Upper lobe of right lung (tissue), 1 donor: ENCODE measurements around the gene RAB20. TPM values are rescaled to one million over a fixed set of nuclear protein-coding genes. Genes with fewer than 3 reads are reported as not detected.

Experiments
- ATAC-seq: fragments of 200-7000 bp; cut with Tn5 transposase; one replicate; pipeline ENCODE4 v1.9.1; 2020; ENCODE audit warnings: mild to moderate bottlenecking, moderate library complexity
- DNase-seq: peaks from one replicate; pipeline ENCODE4 v3.0.0-alpha.2; 2020
- H3K27ac ChIP-seq: fragments of 200-600 bp; one replicate; pipeline ENCODE4 v1.8.0; 2022
- H3K27me3 ChIP-seq: fragments of 200-600 bp; one replicate; pipeline ENCODE4 v1.8.0; 2022; ENCODE audit warnings: mild to moderate bottlenecking
- H3K36me3 ChIP-seq: fragments of 200-600 bp; one replicate; pipeline ENCODE4 v1.8.0; 2022
- H3K4me1 ChIP-seq: fragments of 200-600 bp; one replicate; pipeline ENCODE4 v1.8.0; 2022
- H3K4me3 ChIP-seq: fragments of 200-600 bp; one replicate; pipeline ENCODE4 v1.8.0; 2022; ENCODE audit warnings: mild to moderate bottlenecking
- H3K9me3 ChIP-seq: fragments of 200-600 bp; one replicate; pipeline ENCODE4 v1.8.0; 2022
- CTCF ChIP-seq: fragments of 200-600 bp; IDR thresholded peaks from one replicate; pipeline ENCODE4 v1.8.0; 2022; ENCODE audit warnings: antibody characterized with exemption
- intact Hi-C: fragments of 100-400 bp; cut with DNase I; formaldehyde crosslinking; loops from one replicate; pipeline ENCODE4 v1.11.0; 2022
- total RNA-seq: library from RNA; stranded (reverse); fragmentation: NEBNext Ultra II Directional; extraction: Animal tissue kit (Norgen Biotek cat#: 25700); gene quantifications from one replicate; pipeline ENCODE4 v1.2.1, GENCODE V29; 2021
- donor health status: DM: no; HTN: yes; CAD: no; lungs with severe emphysema.

The RAB20 gene
- total RNA-seq, 1 donor from 2014 or later, result 52.4 TPM

- Histone ChIP-seq H3K36me3 (no peaks in the 10 kb centered on the region), H3K27ac (no peak overlapping the region), H3K27me3 (no peaks in the 10 kb centered on the region), H3K9me3 (no peaks in the 10 kb centered on the region), H3K4me3 (no peak overlapping the region), H3K4me1 (peaks cover 34% of the 10 kb centered on the region)
- no peak for ATAC-seq
- intact Hi-C loops, result no loop called here
- TF ChIP-seq CTCF, result no peak
- no peak for DNase-seq
Observed at GRCh38 chr13:110552767-110553166, 8.8 kb downstream of the RAB20 start.

GRCh38 chr13:110551284-110551683 lies 10.2 kb downstream of the RAB20 start:
- DNase-seq (no peak), ATAC-seq (no peak)
- H3K27ac ChIP-seq, result peak overlapping the region; percentile 11
- TF ChIP-seq CTCF, result no peak
- H3K4me3 ChIP-seq, result no peak overlapping the region
- no peaks in the 10 kb centered on the region for H3K9me3 ChIP-seq
- H3K27me3 ChIP-seq, result no peaks in the 10 kb centered on the region
- peaks cover 39% of the 10 kb centered on the region for H3K4me1 ChIP-seq
- no peaks in the 10 kb centered on the region for H3K36me3 ChIP-seq
- intact Hi-C loops, result no loop called here

- peaks cover 28% of the 10 kb centered on the region for H3K4me1 ChIP-seq
- intact Hi-C loops, result no loop called here
- no peaks in the 10 kb centered on the region for H3K36me3 ChIP-seq
- DNase-seq, result no peak
- H3K9me3 ChIP-seq, result no peaks in the 10 kb centered on the region
- H3K27me3 ChIP-seq, result no peaks in the 10 kb centered on the region
- no peak for ATAC-seq
- TF ChIP-seq CTCF, result no peak
- no peak overlapping the region for H3K4me3 ChIP-seq
- no peak overlapping the region for H3K27ac ChIP-seq
Observed at GRCh38 chr13:110549795-110550160, 11.7 kb downstream of the RAB20 start.

- Histone ChIP-seq H3K9me3 (no peaks in the 10 kb centered on the region), H3K4me3 (no peak overlapping the region), H3K36me3 (no peaks in the 10 kb centered on the region), H3K27ac (no peak overlapping the region), H3K4me1 (peaks cover 22% of the 10 kb centered on the region), H3K27me3 (no peaks in the 10 kb centered on the region)
- ATAC-seq, result no peak
- TF ChIP-seq CTCF, result no peak
- no peak for DNase-seq
- intact Hi-C loops, result no loop called here
Observed at GRCh38 chr13:110548891-110549794, 12.4 kb downstream of the RAB20 start.

- TF ChIP-seq CTCF, result no peak
- Histone ChIP-seq H3K9me3 (no peaks in the 10 kb centered on the region), H3K27me3 (no peaks in the 10 kb centered on the region), H3K4me3 (no peak overlapping the region), H3K4me1 (peaks cover 22% of the 10 kb centered on the region), H3K36me3 (no peaks in the 10 kb centered on the region), H3K27ac (peak overlapping the region; percentile 30)
- DNase-seq (peak; percentile 87), ATAC-seq (peak; percentile 90)
- intact Hi-C loops, result no loop called here
Observed at GRCh38 chr13:110546926-110547325, 14.6 kb downstream of the RAB20 start.
